GM12878 (cell line): ENCODE data around the gene TLCD5. TPM values are rescaled to one million over a fixed set of nuclear protein-coding genes. Genes with fewer than 3 reads are reported as not detected.

Source experiments
- CREB1 ChIP-seq: IDR thresholded peaks from 2 replicates; pipeline ENCODE4 v1.6.1; 2012; ENCODE audit warnings: low read depth, mild to moderate bottlenecking, inconsistent platforms
- CREM ChIP-seq: IDR thresholded peaks from 2 replicates; pipeline ENCODE4 v1.6.1; 2014; ENCODE audit warnings: antibody characterized with exemption, low read depth
- IKZF1 ChIP-seq: fragments of 450-650 bp; conservative IDR thresholded peaks from 2 replicates; pipeline ENCODE4 v1.6.1; 2017; ENCODE audit warnings: antibody characterized with exemption, mild to moderate bottlenecking
- JUND ChIP-seq: IDR thresholded peaks from 2 replicates; pipeline ENCODE4 v1.6.1; 2012; ENCODE audit warnings: low read depth, mild to moderate bottlenecking, low read length, improper control_type of control experiment, moderate library complexity
- POU2F2 ChIP-seq: IDR thresholded peaks from 3 replicates; pipeline ENCODE4 v1.6.1; 2011; ENCODE audit warnings: low read depth, mild to moderate bottlenecking, low read length, borderline replicate concordance
- RUNX3 ChIP-seq: IDR thresholded peaks from 2 replicates; pipeline ENCODE4 v1.6.1; 2012; ENCODE audit warnings: low read length, inconsistent platforms
- SMC3 ChIP-seq: IDR thresholded peaks from 2 replicates; pipeline ENCODE4 v1.6.1; 2011; ENCODE audit warnings: low read length, improper control_type of control experiment, borderline replicate concordance
- polyA plus RNA-seq, 11 experiments: library from polyadenylated mRNA; depleted of rRNA in 4 of 11; unstranded in 6 of 11; stranded (reverse) in 5 of 11; fragments of >200 nt; fragmentation: Nextera tagmentation in 4 of 11; fragmentation: Illumina TruSeq in 1 of 11; extraction: Ambion mirVana in 4 of 11; extraction: Trizol in 1 of 11; gene quantifications; 1 replicate in 1 of 11; 2 replicates in 10 of 11; pipeline versions ENCODE4 v1.2.1 to v1.2.3, GENCODE V29; 2011 to 2016; ENCODE audit warnings: inconsistent platforms in 2 of 11, missing spikeins in 2 of 11, low read depth in 1 of 11
- total RNA-seq, 4 experiments: library from RNA; depleted of rRNA in 3 of 4; stranded (reverse); fragments of >200 nt in 3 of 4; fragmentation: Illumina TruSeq in 1 of 4; extraction: Trizol in 1 of 4; gene quantifications; 2 replicates each; pipeline versions ENCODE4 v1.2.1 to v1.2.3, GENCODE V29; 2013 to 2021
- TF ChIP-seq, protein P1 (sequence below): fragments of 450-650 bp; IDR thresholded peaks from 2 replicates; pipeline ENCODE4 v1.6.1; 2016; ENCODE audit warnings: mild to moderate bottlenecking, moderate library complexity, borderline replicate concordance
- TF ChIP-seq, protein P2 (sequence below): IDR thresholded peaks from 2 replicates; pipeline ENCODE4 v1.6.1; 2012; ENCODE audit warnings: low read length, inconsistent platforms
- TF ChIP-seq, protein P3 (sequence below): IDR thresholded peaks from 2 replicates; pipeline ENCODE4 v1.6.1; 2012; ENCODE audit warnings: improper control_type of control experiment, low read depth, low read length; ENCODE audit not compliant: insufficient replicate concordance

The TLCD5 gene
- total and polyA plus RNA-seq, 10 of the 15 experiments (the other 5 are each of a cell fraction or from before 2014, with no cell fraction given), result 2.4 to 13.3 (median 3.2) TPM

GRCh38 chr11:120303004-120303637 lies 22.0 kb upstream of the TLCD5 start (continued):
- TF ChIP-seq JUND (no peak), RUNX3 (no peak; the same call in 1 of the 2 replicates), IKZF1 (no peak), CREB1 (0 out of 2 replicates have a peak, but pooled peaks have one; percentile 52), POU2F2 (peak; percentile 38; the same call in 1 of the 3 replicates), SMC3 (peak; percentile 89), CREM (peak; percentile 39; the same call in 1 of the 2 replicates)
- TF ChIP-seq, protein P1, sequence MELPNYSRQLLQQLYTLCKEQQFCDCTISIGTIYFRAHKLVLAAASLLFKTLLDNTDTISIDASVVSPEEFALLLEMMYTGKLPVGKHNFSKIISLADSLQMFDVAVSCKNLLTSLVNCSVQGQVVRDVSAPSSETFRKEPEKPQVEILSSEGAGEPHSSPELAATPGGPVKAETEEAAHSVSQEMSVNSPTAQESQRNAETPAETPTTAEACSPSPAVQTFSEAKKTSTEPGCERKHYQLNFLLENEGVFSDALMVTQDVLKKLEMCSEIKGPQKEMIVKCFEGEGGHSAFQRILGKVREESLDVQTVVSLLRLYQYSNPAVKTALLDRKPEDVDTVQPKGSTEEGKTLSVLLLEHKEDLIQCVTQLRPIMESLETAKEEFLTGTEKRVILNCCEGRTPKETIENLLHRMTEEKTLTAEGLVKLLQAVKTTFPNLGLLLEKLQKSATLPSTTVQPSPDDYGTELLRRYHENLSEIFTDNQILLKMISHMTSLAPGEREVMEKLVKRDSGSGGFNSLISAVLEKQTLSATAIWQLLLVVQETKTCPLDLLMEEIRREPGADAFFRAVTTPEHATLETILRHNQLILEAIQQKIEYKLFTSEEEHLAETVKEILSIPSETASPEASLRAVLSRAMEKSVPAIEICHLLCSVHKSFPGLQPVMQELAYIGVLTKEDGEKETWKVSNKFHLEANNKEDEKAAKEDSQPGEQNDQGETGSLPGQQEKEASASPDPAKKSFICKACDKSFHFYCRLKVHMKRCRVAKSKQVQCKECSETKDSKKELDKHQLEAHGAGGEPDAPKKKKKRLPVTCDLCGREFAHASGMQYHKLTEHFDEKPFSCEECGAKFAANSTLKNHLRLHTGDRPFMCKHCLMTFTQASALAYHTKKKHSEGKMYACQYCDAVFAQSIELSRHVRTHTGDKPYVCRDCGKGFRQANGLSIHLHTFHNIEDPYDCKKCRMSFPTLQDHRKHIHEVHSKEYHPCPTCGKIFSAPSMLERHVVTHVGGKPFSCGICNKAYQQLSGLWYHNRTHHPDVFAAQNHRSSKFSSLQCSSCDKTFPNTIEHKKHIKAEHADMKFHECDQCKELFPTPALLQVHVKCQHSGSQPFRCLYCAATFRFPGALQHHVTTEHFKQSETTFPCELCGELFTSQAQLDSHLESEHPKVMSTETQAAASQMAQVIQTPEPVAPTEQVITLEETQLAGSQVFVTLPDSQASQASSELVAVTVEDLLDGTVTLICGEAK, result no peak
- TF ChIP-seq, protein P2, sequence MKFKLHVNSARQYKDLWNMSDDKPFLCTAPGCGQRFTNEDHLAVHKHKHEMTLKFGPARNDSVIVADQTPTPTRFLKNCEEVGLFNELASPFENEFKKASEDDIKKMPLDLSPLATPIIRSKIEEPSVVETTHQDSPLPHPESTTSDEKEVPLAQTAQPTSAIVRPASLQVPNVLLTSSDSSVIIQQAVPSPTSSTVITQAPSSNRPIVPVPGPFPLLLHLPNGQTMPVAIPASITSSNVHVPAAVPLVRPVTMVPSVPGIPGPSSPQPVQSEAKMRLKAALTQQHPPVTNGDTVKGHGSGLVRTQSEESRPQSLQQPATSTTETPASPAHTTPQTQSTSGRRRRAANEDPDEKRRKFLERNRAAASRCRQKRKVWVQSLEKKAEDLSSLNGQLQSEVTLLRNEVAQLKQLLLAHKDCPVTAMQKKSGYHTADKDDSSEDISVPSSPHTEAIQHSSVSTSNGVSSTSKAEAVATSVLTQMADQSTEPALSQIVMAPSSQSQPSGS, result no peak
- TF ChIP-seq, protein P3, sequence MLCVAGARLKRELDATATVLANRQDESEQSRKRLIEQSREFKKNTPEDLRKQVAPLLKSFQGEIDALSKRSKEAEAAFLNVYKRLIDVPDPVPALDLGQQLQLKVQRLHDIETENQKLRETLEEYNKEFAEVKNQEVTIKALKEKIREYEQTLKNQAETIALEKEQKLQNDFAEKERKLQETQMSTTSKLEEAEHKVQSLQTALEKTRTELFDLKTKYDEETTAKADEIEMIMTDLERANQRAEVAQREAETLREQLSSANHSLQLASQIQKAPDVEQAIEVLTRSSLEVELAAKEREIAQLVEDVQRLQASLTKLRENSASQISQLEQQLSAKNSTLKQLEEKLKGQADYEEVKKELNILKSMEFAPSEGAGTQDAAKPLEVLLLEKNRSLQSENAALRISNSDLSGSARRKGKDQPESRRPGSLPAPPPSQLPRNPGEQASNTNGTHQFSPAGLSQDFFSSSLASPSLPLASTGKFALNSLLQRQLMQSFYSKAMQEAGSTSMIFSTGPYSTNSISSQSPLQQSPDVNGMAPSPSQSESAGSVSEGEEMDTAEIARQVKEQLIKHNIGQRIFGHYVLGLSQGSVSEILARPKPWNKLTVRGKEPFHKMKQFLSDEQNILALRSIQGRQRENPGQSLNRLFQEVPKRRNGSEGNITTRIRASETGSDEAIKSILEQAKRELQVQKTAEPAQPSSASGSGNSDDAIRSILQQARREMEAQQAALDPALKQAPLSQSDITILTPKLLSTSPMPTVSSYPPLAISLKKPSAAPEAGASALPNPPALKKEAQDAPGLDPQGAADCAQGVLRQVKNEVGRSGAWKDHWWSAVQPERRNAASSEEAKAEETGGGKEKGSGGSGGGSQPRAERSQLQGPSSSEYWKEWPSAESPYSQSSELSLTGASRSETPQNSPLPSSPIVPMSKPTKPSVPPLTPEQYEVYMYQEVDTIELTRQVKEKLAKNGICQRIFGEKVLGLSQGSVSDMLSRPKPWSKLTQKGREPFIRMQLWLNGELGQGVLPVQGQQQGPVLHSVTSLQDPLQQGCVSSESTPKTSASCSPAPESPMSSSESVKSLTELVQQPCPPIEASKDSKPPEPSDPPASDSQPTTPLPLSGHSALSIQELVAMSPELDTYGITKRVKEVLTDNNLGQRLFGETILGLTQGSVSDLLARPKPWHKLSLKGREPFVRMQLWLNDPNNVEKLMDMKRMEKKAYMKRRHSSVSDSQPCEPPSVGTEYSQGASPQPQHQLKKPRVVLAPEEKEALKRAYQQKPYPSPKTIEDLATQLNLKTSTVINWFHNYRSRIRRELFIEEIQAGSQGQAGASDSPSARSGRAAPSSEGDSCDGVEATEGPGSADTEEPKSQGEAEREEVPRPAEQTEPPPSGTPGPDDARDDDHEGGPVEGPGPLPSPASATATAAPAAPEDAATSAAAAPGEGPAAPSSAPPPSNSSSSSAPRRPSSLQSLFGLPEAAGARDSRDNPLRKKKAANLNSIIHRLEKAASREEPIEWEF, result no peak
